ENCODE data around the gene BCL11A.

GRCh38 chr2:60413069-60413813 is 140.2 kb downstream of the BCL11A start:
- TF ChIP-seq, protein P1, sequence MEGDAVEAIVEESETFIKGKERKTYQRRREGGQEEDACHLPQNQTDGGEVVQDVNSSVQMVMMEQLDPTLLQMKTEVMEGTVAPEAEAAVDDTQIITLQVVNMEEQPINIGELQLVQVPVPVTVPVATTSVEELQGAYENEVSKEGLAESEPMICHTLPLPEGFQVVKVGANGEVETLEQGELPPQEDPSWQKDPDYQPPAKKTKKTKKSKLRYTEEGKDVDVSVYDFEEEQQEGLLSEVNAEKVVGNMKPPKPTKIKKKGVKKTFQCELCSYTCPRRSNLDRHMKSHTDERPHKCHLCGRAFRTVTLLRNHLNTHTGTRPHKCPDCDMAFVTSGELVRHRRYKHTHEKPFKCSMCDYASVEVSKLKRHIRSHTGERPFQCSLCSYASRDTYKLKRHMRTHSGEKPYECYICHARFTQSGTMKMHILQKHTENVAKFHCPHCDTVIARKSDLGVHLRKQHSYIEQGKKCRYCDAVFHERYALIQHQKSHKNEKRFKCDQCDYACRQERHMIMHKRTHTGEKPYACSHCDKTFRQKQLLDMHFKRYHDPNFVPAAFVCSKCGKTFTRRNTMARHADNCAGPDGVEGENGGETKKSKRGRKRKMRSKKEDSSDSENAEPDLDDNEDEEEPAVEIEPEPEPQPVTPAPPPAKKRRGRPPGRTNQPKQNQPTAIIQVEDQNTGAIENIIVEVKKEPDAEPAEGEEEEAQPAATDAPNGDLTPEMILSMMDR (IDR thresholded peaks at IDR 0.05; ENCODE audit: low read depth, low read length, missing input control), result no peak
- TF ChIP-seq HNF4G (IDR thresholded peaks at IDR 0.05) (no peak), REST (IDR thresholded peaks at IDR 0.05) (no peak), FOXA1 (IDR thresholded peaks at IDR 0.05) (no peak), YY1 (IDR thresholded peaks at IDR 0.05) (no peak), TAF1 (conservative IDR thresholded peaks at IDR 0.05) (no peak), ZBTB33 (IDR thresholded peaks at IDR 0.05) (no peak), RAD21 (IDR thresholded peaks at IDR 0.05) (no peak)
- TF ChIP-seq, protein P2, sequence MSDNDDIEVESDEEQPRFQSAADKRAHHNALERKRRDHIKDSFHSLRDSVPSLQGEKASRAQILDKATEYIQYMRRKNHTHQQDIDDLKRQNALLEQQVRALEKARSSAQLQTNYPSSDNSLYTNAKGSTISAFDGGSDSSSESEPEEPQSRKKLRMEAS (IDR thresholded peaks at IDR 0.05), result no peak

Data from liver (tissue), 3 donors.